ENCODE data around the gene RNF151.
A peak's percentile ranks its signal among the peaks of the same experiment; 100 is the strongest.
"Not testable (repeated sequence)": the region's sequence is repeated elsewhere in the genome, so short reads cannot be mapped to it uniquely, and the experiment has no call there.

RNF151 gene, protein sequence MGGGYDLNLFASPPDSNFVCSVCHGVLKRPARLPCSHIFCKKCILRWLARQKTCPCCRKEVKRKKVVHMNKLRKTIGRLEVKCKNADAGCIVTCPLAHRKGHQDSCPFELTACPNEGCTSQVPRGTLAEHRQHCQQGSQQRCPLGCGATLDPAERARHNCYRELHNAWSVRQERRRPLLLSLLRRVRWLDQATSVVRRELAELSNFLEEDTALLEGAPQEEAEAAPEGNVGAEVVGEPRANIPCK

DNA sequence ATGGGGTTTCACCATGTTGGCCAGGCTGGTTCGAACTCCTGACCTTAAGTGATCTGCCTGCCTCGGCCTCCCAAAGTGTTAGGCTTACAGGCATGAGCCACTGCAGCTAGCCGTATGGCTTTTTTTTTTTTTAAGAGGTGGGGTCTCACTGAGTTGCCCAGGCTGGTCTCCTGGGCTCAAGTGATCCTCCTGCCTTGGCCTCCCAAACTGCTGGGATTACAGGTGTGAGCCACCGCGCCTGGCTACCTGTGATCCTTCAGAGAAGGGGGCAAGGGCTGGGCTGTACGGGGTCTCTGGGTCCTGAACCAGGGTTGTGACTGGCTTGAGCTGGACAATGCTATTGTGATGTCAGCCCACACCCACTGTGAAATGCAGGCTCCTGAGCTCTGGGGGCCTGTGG, at the start of gene RNF151:
TSS of gene RNF151 (plus strand) at position 397 of the 400 bp plus-strand sequence. CDS start 26 bp downstream, outside the sequence.
- H3K27ac Mint-ChIP-seq, result peak within 1 kb of the TSS; percentile 59
- peaks cover 5% of the 10 kb centered on the region for H3K27me3 Mint-ChIP-seq (ENCODE audit: low read depth, poor library complexity)
- peaks cover 20% of the 10 kb centered on the region for H3K36me3 Mint-ChIP-seq (ENCODE audit: low read depth)
- H3K4me1 Mint-ChIP-seq, result peaks cover 41% of the 10 kb centered on the region
- TF ChIP-seq, protein P1, sequence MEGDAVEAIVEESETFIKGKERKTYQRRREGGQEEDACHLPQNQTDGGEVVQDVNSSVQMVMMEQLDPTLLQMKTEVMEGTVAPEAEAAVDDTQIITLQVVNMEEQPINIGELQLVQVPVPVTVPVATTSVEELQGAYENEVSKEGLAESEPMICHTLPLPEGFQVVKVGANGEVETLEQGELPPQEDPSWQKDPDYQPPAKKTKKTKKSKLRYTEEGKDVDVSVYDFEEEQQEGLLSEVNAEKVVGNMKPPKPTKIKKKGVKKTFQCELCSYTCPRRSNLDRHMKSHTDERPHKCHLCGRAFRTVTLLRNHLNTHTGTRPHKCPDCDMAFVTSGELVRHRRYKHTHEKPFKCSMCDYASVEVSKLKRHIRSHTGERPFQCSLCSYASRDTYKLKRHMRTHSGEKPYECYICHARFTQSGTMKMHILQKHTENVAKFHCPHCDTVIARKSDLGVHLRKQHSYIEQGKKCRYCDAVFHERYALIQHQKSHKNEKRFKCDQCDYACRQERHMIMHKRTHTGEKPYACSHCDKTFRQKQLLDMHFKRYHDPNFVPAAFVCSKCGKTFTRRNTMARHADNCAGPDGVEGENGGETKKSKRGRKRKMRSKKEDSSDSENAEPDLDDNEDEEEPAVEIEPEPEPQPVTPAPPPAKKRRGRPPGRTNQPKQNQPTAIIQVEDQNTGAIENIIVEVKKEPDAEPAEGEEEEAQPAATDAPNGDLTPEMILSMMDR (IDR thresholded peaks at IDR 0.05), result no peak
- peak within 1 kb of the TSS; percentile 97 for H3K4me3 Mint-ChIP-seq
- no peak for DNase-seq
- H3K9me3 Mint-ChIP-seq, result no peaks in the 10 kb centered on the region

DNA sequence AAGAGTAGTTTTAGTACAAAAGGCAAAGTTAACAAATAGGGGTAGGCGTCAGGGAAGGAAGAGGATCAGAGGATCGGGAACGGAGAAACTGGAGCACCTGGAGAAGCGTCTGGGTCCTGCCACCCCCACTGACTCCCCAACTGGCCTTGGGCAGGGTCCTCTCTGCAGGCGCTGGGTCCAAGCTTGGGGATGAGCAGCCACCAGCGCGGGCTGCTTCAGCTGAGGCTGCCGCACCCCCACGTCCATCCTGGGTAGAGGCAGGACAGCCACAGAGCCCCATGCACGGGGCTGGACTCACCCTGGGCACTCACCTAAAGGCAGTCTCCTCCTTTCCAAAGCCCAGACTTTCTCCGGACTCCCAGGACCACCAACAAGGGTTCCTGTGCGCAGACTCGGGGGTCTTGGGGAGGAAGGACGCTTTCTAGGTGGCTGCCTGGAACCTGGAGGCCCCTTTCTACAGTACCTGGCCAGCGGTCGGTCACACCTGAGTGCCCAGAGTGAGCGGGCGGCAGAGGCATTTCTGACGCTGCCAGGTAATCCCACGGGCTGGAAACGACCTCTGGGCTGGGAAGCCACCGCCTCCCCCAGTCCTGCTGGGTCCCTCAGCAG, 49.5 kb upstream of the RNF151 start:
- no peak overlapping the region for H3K27ac Mint-ChIP-seq
- H3K4me1 Mint-ChIP-seq, result peaks cover 58% of the 10 kb centered on the region
- H3K4me3 Mint-ChIP-seq, result peak overlapping the region; percentile 52
- H3K36me3 Mint-ChIP-seq (ENCODE audit: low read depth), result no peaks in the 10 kb centered on the region
- TF ChIP-seq, protein P1 (IDR thresholded peaks at IDR 0.05), result no peak
- H3K9me3 Mint-ChIP-seq, result no peaks in the 10 kb centered on the region
- H3K27me3 Mint-ChIP-seq (ENCODE audit: low read depth, poor library complexity), result peaks cover 89% of the 10 kb centered on the region
- DNase-seq, result no peak

DNA sequence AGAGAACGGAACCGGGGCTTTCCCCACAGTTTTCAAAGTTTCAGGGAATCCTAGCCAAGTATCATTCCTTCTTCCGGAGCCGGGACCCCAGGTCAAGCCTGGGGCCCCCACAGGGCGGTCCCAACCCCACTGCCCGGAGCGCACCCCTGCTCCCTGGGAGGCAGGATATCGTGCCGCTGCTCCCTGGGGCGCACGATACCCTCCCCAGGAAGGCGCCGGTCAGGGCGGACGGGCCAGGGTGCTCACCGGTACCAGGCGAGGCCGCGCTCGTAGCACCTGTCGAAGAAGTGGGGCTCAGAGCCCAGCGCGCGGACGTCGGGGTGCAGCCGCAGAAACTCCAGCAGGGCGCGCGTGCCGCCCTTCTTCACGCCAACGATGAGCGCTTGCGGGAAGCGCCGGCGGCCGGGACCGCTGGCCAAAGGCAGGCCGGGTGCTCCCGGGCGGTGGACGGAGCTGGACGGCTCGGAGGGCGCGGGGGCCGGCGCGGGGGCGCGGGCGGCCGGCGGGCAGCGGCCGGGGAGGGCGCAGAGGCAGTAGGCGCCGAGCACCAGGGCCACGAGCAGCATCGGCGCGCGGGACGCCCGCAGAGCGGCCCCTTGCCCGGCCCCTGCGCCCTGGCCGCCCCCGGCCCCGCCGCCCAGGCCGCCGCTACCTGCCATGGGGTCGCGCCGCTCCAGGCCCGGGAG, 48.8 kb upstream of the RNF151 start:
- Mint-ChIP-seq H3K4me3 (no peak overlapping the region), H3K4me1 (peaks cover 51% of the 10 kb centered on the region), H3K27me3 (ENCODE audit: low read depth, poor library complexity) (peaks cover 89% of the 10 kb centered on the region), H3K27ac (no peak overlapping the region), H3K36me3 (ENCODE audit: low read depth) (no peaks in the 10 kb centered on the region), H3K9me3 (no peaks in the 10 kb centered on the region)
- DNase-seq, result no peak
- TF ChIP-seq, protein P1 (IDR thresholded peaks at IDR 0.05), result no peak

DNA sequence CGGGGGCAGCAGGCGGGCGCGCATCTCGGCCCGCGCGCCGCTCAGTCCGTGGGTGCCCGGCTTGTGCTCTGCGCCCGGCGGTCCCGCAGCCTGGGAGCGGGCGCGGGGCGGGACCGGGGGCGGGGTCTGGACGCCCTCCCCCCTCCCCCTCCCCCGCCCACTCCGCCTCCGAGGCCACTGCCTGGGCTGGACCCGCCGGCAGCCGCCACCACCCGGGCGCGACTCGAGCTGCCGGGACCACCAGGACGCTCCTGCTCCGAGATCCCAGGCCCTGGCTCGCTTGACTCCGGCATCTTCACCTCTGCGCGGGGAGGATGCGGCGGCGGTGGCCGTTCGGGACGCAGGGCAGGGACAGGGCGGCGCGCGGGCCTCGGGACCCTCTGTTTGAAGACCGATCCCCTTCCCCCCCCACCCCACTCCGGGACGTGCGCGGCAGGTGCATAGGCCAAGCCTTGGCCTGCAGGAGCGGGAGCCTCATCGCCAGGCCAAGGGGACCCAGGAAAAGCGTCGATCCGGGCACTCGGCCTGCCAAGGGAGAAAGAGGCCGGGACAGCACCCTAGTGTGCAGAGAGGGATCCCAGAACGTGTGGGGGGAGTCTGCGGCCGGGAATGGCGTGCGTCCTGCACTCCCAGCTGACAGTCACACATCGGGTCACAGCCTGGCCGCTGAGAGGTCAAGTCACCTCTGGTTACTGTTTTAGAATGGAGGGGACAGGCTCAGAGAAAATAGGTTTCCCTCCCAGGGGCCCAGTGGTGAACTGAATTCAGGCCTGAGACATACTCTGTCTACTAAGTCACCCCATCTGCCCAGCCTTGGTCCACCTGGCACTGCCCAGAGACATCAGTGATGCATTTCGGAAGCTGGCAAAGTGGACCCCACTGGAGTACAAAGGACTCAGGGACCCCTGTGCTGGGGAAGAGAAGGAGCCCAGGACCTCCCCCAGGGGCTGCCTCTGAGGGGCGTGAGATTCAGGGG, 48.0 kb upstream of the RNF151 start, which contains the start of gene HS3ST6:
TSS of gene HS3ST6 (minus strand) at position 65 of the 976 bp plus-strand sequence. CDS start 92 bp downstream, outside the sequence.
- no peak within 1 kb of the TSS for H3K27ac Mint-ChIP-seq
- no peaks in the 10 kb centered on the region for H3K9me3 Mint-ChIP-seq
- peak within 1 kb of the TSS; percentile 20 for H3K4me3 Mint-ChIP-seq
- H3K36me3 Mint-ChIP-seq (ENCODE audit: low read depth), result no peaks in the 10 kb centered on the region
- peak; percentile 67 for DNase-seq
- H3K4me1 Mint-ChIP-seq, result peaks cover 54% of the 10 kb centered on the region
- H3K27me3 Mint-ChIP-seq (ENCODE audit: low read depth, poor library complexity), result peaks cover 95% of the 10 kb centered on the region
- TF ChIP-seq, protein P1 (IDR thresholded peaks at IDR 0.05), result no peak

DNA sequence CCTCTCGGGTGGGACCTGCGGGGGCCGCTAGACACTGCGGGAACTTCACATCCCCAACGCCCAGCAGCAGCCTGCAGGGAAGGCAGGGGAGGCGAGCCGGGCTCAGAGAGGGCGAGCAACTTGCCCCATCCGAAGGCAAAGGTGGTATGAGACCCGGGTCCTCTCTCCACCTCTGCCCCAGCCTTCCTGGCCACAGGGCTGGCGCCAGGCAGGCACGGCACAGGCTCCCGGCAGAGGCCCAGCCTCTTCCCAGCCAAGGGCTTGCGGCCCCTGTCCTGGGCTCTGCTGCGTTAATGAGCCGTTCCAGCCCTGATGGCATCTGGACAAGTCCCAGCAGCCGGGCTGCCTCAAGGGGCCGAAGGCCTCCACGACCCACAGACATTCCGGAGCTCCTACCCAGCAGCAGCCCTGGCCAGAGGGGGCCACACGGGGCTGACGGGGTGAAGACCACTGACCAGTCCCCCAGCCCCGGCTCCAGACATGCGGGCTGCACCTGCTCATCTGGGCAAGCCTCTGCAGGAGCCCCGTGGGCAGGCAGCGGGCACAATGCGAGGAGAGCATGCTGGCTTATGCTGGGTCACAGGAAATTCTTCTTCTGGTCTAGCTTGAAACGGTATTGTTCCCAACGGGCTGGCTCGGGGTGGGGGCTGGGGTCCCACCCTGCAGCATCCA, 47.2 kb upstream of the RNF151 start:
- H3K9me3 Mint-ChIP-seq, result no peaks in the 10 kb centered on the region
- H3K27me3 Mint-ChIP-seq (ENCODE audit: low read depth, poor library complexity), result peaks cover 90% of the 10 kb centered on the region
- TF ChIP-seq, protein P1 (IDR thresholded peaks at IDR 0.05), result no peak
- peaks cover 53% of the 10 kb centered on the region for H3K4me1 Mint-ChIP-seq
- H3K27ac Mint-ChIP-seq, result no peak overlapping the region
- no peak for DNase-seq
- no peaks in the 10 kb centered on the region for H3K36me3 Mint-ChIP-seq (ENCODE audit: low read depth)
- no peak overlapping the region for H3K4me3 Mint-ChIP-seq

DNA sequence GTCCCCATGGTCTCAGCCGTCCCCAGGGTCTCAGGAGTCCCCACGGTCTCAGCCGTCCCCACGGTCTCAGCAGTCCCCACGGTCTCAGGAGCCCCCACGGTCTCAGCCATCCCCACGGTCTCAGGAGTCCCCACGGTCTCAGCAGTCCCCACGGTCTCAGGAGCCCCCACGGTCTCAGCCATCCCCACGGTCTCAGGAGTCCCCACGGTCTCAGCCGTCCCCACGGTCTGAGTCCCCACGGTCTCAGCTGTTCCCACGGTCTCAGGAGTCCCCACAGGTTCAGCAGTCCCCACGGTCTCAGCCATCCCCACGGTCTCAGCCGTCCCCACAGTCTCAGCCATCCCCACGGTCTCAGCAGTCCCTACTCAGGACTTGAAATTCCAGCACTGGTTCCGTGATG, 46.5 kb upstream of the RNF151 start:
- Mint-ChIP-seq H3K4me3 (peak overlapping the region; percentile 15), H3K27me3 (ENCODE audit: low read depth, poor library complexity) (peaks cover 83% of the 10 kb centered on the region), H3K4me1 (peaks cover 52% of the 10 kb centered on the region)
- not testable (repeated sequence) for H3K9me3 Mint-ChIP-seq; H3K36me3 Mint-ChIP-seq (ENCODE audit: low read depth); DNase-seq; H3K27ac Mint-ChIP-seq
